ENCODE results near the gene FALEC. TPM values are rescaled to one million over a fixed set of nuclear protein-coding genes. Genes with fewer than 3 reads are reported as not detected.
A peak's percentile ranks its signal among the peaks of the same experiment; 100 is the strongest.

The FALEC gene
- total RNA-seq, 6 experiments from 2014 or later, result not detected

GRCh38 chr1:150552911-150553289 lies 37.3 kb downstream of the FALEC start:
- no peak overlapping the region for H3K4me3 ChIP-seq
- no peaks in the 10 kb centered on the region for H3K9me3 ChIP-seq
- intact Hi-C loops (cut with DNase I), result no loop called here
- peaks cover 0 to 6% (median 0%) of the 10 kb centered on the region in 4 donors for H3K36me3 ChIP-seq
- H3K4me1 ChIP-seq, result peaks cover 0 to 39% (median 10%) of the 10 kb centered on the region in 4 donors
- TF ChIP-seq CTCF (IDR thresholded peaks at IDR 0.05) (no peak), POLR2A (IDR thresholded peaks at IDR 0.05) (no peak)
- no peaks in the 10 kb centered on the region for H3K27me3 ChIP-seq
- peak overlapping the region; percentile 37 to 76 (median 68) for H3K27ac ChIP-seq
- ATAC-seq (no peak), DNase-seq (peak in 2 of 3 donors; percentile 35 to 51)
- 80% methylated on average over 2 of the region's 12 CpGs for WGBS (ENCODE audit: insufficient coverage, low coverage, low lambda C conversion rate, missing lambda C conversion rate)

DNA sequence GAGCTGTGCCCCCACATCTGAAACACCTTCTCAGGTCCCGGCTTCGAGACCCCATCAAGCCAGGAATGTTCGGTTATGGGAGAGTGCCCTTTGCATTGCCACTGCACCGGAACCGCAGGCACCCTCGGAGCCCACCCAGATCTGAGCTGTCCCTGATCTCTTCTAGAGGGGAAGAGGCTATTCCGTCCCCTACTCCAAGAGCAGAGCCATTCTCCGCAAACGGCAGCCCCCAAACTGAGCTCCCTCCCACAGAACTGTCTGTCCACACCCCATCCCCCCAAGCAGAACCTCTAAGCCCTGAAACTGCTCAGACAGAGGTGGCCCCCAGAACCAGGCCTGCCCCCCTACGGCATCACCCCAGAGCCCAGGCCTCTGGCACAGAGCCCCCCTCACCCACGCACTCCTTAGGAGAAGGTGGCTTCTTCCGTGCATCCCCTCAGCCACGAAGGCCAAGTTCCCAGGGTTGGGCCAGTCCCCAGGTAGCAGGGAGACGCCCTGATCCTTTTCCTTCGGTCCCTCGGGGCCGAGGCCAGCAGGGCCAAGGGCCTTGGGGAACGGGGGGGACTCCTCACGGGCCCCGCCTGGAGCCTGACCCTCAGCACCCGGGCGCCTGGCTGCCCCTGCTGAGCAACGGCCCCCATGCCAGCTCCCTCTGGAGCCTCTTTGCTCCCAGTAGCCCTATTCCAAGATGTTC lies 38.0 kb downstream of the FALEC start:
- intact Hi-C loops (cut with DNase I), result no loop called here
- H3K27ac ChIP-seq, result peak overlapping the region in 1 of 3 donors; percentile 76

GRCh38 chr1:150554086-150554452 lies 38.5 kb downstream of the FALEC start:
- Histone ChIP-seq H3K9me3 (no peaks in the 10 kb centered on the region), H3K27ac (no peak overlapping the region), H3K4me3 (no peak overlapping the region), H3K36me3 (peaks cover 0 to 10% (median 0%) of the 10 kb centered on the region in 4 donors), H3K4me1 (peaks cover 0 to 33% (median 10%) of the 10 kb centered on the region in 4 donors), H3K27me3 (no peaks in the 10 kb centered on the region)
- DNase-seq, result peak in 1 of 3 donors; percentile 48
- intact Hi-C loops (cut with DNase I), result no loop called here
- ATAC-seq, result no peak
- 100% methylated on average over 3 of the region's 8 CpGs for WGBS (ENCODE audit: insufficient coverage, low coverage, low lambda C conversion rate, missing lambda C conversion rate)
- TF ChIP-seq CTCF (IDR thresholded peaks at IDR 0.05) (no peak), POLR2A (IDR thresholded peaks at IDR 0.05) (no peak)

More for the DNA sequence above, 38.0 kb downstream of the FALEC start:
- 60% methylated on average over 1 of the region's 23 CpGs for WGBS (ENCODE audit: insufficient coverage, low coverage, low lambda C conversion rate, missing lambda C conversion rate)
- Histone ChIP-seq H3K4me3 (no peak overlapping the region), H3K4me1 (peaks cover 0 to 33% (median 10%) of the 10 kb centered on the region in 4 donors), H3K27me3 (no peaks in the 10 kb centered on the region), H3K36me3 (peaks cover 0 to 6% (median 0%) of the 10 kb centered on the region in 4 donors), H3K9me3 (no peaks in the 10 kb centered on the region)
- DNase-seq (peak in 1 of 3 donors; percentile 49), ATAC-seq (no peak)
- TF ChIP-seq POLR2A (IDR thresholded peaks at IDR 0.05) (no peak), CTCF (IDR thresholded peaks at IDR 0.05) (no peak)

DNA sequence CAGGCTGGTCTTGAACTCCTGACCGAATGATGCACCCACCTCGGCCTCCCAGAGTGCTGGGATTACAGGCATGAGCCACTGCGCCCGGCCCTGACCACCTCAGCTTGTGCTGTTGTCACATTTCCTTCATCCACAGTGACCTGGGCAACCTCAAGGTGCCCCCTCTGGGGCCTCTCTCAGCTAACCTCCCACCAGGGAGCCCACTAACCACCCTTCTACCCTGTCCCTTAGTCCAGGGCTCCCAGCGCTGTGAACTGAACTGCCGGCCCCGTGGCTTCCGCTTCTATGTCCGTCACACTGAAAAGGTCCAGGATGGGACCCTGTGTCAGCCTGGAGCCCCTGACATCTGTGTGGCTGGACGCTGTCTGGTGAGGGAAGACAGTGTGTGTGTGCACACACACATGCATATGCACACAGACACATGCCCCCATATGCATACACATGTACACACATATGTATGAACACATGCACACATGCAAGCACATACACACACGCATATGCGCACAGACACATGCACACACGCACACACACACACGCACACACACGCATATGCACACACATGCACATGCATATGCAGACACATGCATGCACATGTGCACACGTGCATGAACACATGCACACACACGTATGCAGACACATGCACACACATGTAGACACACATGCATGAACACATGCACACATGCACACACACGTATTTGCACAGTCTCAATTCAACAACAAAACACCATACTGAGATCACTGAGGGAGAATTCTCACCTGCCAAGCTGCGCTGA lies 39.8 kb downstream of the FALEC start:
- 73% methylated on average over 4 of the region's 19 CpGs for WGBS (ENCODE audit: insufficient coverage, low coverage, low lambda C conversion rate, missing lambda C conversion rate)
- intact Hi-C loops (cut with DNase I), result no loop called here
- no peaks in the 10 kb centered on the region for H3K27me3 ChIP-seq

More for the DNA sequence above, 39.8 kb downstream of the FALEC start:
- H3K36me3 ChIP-seq, result peaks cover 0 to 10% (median 0%) of the 10 kb centered on the region in 4 donors
- no peak for DNase-seq
- H3K27ac ChIP-seq, result no peak overlapping the region
- H3K9me3 ChIP-seq, result no peaks in the 10 kb centered on the region
- TF ChIP-seq POLR2A (IDR thresholded peaks at IDR 0.05) (no peak), CTCF (IDR thresholded peaks at IDR 0.05) (no peak)
- H3K4me3 ChIP-seq, result no peak overlapping the region
- ATAC-seq, result no peak
- peaks cover 0 to 40% (median 13%) of the 10 kb centered on the region in 4 donors for H3K4me1 ChIP-seq

Measured in right lobe of liver (tissue), 6 donors.